CD4-positive, alpha-beta T cell (primary cell): ENCODE results near the gene CYB5B. TPM values are rescaled to one million over a fixed set of nuclear protein-coding genes. Genes with fewer than 3 reads are reported as not detected.

Experiments used
- ATAC-seq: fragments of 200-7000 bp; cut with Tn5 transposase; one replicate; pipeline ENCODE4 v1.10.0; 2022; ENCODE audit warnings: mild to moderate bottlenecking; ENCODE audit not compliant: poor library complexity
- CTCF ChIA-PET: fragments of 350-600 bp; sonication (Branson Sonifier 250); formaldehyde crosslinking; loops from one replicate; lab custom pipeline; 2021; ENCODE audit warnings: antibody characterized with exemption, inconsistent platforms; lab: Charles Lee
- POLR2A ChIA-PET: fragments of 350-600 bp; sonication (Branson Sonifier 250); formaldehyde crosslinking; loops from one replicate; lab custom pipeline; 2021; ENCODE audit warnings: antibody characterized with exemption, inconsistent platforms; lab: Charles Lee
- DNase-seq, 14 experiments: peaks; one replicate each; pipeline ENCODE4 v3.0.0-alpha.2; 2013 to 2020; ENCODE audit warnings: mixed read lengths in 2 of 14
- H3K27ac ChIP-seq, 2 donors: one replicate each; pipeline versions ENCODE4 v1.5.1 to v1.7.0; 2013; ENCODE audit warnings: low read length in 2 of 2, low read depth in 1 of 2, mild to moderate bottlenecking in 1 of 2
- H3K27me3 ChIP-seq, 2 experiments: 1 replicate in 1 of 2; 2 replicates in 1 of 2; pipeline versions ENCODE4 v1.6.1 to v1.7.0; 2013; ENCODE audit warnings: low read length in 2 of 2, control low read depth in 1 of 2, mild to moderate bottlenecking in 1 of 2, moderate library complexity in 1 of 2; ENCODE audit not compliant: insufficient read depth in 2 of 2, control insufficient read depth in 1 of 2
- H3K36me3 ChIP-seq: one replicate; pipeline ENCODE4 v1.6.1; 2013; ENCODE audit warnings: low read length, control low read depth; ENCODE audit not compliant: insufficient read depth
- H3K4me1 ChIP-seq: one replicate; pipeline ENCODE4 v1.6.1; 2013; ENCODE audit warnings: low read length, control low read depth; ENCODE audit not compliant: insufficient read depth
- H3K4me3 ChIP-seq: one replicate; pipeline ENCODE4 v1.5.1; 2013; ENCODE audit warnings: mild to moderate bottlenecking, low read length, moderate library complexity
- H3K9me3 ChIP-seq, 2 experiments: 1 replicate in 1 of 2; 2 replicates in 1 of 2; pipeline versions ENCODE4 v1.6.1 to v1.7.0; 2013; ENCODE audit warnings: low read length in 2 of 2, mild to moderate bottlenecking in 2 of 2, control low read depth in 1 of 2, moderate library complexity in 1 of 2; ENCODE audit not compliant: control insufficient read depth in 1 of 2, insufficient read depth in 1 of 2
- H3K27ac Mint-ChIP-seq: one replicate; pipeline ENCODE4 v1.8.0; 2020; ENCODE audit warnings: mixed read lengths
- H3K27me3 Mint-ChIP-seq: one replicate; pipeline ENCODE4 v1.8.0; 2021; ENCODE audit warnings: mixed read lengths
- H3K36me3 Mint-ChIP-seq: one replicate; pipeline ENCODE4 v1.8.0; 2021; ENCODE audit warnings: low read depth, mixed read lengths
- H3K4me1 Mint-ChIP-seq: one replicate; pipeline ENCODE4 v1.8.0; 2021; ENCODE audit warnings: low read depth, mixed read lengths
- H3K4me3 Mint-ChIP-seq: one replicate; pipeline ENCODE4 v1.8.0; 2020; ENCODE audit warnings: mild to moderate bottlenecking, mixed read lengths
- H3K9me3 Mint-ChIP-seq: one replicate; pipeline ENCODE4 v1.8.0; 2020; ENCODE audit warnings: mixed read lengths
- intact Hi-C, 2 experiments: fragments of 100-400 bp; cut with DNase I in 1 of 2; cut with micrococcal nuclease in 1 of 2; formaldehyde crosslinking; loops; one replicate each; pipeline versions ENCODE4 v1.15.1 to v1.9.0; 2023 to 2025; cut with DNase I, micrococcal nuclease
- polyA plus RNA-seq, 2 donors: library from polyadenylated mRNA; unstranded; fragments of 120-200 nt; gene quantifications; one replicate each; pipeline ENCODE4 v1.2.1, GENCODE V29; 2013
- total RNA-seq, 174 experiments: library from RNA in 2 of 174; stranded (reverse) in 2 of 174; gene quantifications; one replicate each; pipeline ENCODE4 v1.2.3 and lab custom pipeline; 2021 to 2026
- TF ChIP-seq, protein P1 (sequence below): fragments of 200-600 bp; IDR thresholded peaks from one replicate; pipeline ENCODE4 v1.8.0; 2022; ENCODE audit warnings: antibody characterized with exemption, mild to moderate bottlenecking

CYB5B gene, protein sequence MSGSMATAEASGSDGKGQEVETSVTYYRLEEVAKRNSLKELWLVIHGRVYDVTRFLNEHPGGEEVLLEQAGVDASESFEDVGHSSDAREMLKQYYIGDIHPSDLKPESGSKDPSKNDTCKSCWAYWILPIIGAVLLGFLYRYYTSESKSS
- total RNA-seq (10 to 100 TPM; 16.0 to 18.3 TPM), total RNA-seq (lab: John Stamatoyannopoulos, UW) (30.3 to 167 (median 62.7) reads per million in 172 experiments)
- polyA plus RNA-seq (2013, experiment 1 of 2), result 49.1 TPM
- polyA plus RNA-seq (2013, experiment 2 of 2), result 63.0 TPM

GRCh38 chr16:69424053-69424934 is at the start of gene CYB5B:
Gene CYB5B, plus strand, starts transcription at chr16:69424619. Its CDS starts 65 bp downstream, at chr16:69424684.
- intact Hi-C loops, result loop anchor here (1.0 to 10.0 kb wide), 5 partner anchors 21 to 331 kb away; partner anchors contain the start of genes NFAT5 (in 1 of the 2), NOB1 (in 1 of the 2) and TERF2 (in 1 of the 2)
- Histone ChIP-seq H3K4me1 (peaks cover 20% of the 10 kb centered on the region), H3K36me3 (peaks cover 21% of the 10 kb centered on the region), H3K27me3 (no peaks in the 10 kb centered on the region), H3K4me3 (peak within 1 kb of the TSS; percentile 96), H3K9me3 (no peaks in the 10 kb centered on the region), H3K27ac (peak within 1 kb of the TSS; percentile 58 to 84)
- H3K4me3 Mint-ChIP-seq, result peak within 1 kb of the TSS; percentile 92
- no peaks in the 10 kb centered on the region for H3K27me3 Mint-ChIP-seq
- ChIA-PET CTCF (interaction anchor here (1.9 kb wide), 1 partner anchor 28 kb away, joined by 8 read pairs; no protein-coding TSS in a partner anchor), POLR2A (interaction anchor here (0.6 to 2.0 kb wide), 9 partner anchors 11 to 339 kb away, joined by 3 to 21 read pairs (median 4); partner anchors contain the start of genes NOB1 and PDF)
- peak; percentile 90 for ATAC-seq
- H3K27ac Mint-ChIP-seq, result peak within 1 kb of the TSS; percentile 86
- H3K36me3 Mint-ChIP-seq, result peaks cover 38% of the 10 kb centered on the region
- H3K9me3 Mint-ChIP-seq, result peaks cover 5% of the 10 kb centered on the region
- TF ChIP-seq, protein P1, sequence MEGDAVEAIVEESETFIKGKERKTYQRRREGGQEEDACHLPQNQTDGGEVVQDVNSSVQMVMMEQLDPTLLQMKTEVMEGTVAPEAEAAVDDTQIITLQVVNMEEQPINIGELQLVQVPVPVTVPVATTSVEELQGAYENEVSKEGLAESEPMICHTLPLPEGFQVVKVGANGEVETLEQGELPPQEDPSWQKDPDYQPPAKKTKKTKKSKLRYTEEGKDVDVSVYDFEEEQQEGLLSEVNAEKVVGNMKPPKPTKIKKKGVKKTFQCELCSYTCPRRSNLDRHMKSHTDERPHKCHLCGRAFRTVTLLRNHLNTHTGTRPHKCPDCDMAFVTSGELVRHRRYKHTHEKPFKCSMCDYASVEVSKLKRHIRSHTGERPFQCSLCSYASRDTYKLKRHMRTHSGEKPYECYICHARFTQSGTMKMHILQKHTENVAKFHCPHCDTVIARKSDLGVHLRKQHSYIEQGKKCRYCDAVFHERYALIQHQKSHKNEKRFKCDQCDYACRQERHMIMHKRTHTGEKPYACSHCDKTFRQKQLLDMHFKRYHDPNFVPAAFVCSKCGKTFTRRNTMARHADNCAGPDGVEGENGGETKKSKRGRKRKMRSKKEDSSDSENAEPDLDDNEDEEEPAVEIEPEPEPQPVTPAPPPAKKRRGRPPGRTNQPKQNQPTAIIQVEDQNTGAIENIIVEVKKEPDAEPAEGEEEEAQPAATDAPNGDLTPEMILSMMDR, result no peak
- peaks cover 36% of the 10 kb centered on the region for H3K4me1 Mint-ChIP-seq
- DNase-seq, result peak; percentile 90 to 99 (median 96)

GRCh38 chr16:69376393-69377059 is 47.9 kb upstream of the CYB5B start:
- ChIA-PET CTCF (no interaction called here), POLR2A (no interaction called here)
- H3K9me3 ChIP-seq, result no peaks in the 10 kb centered on the region
- Mint-ChIP-seq H3K27me3 (no peaks in the 10 kb centered on the region), H3K36me3 (peaks cover 66% of the 10 kb centered on the region), H3K4me3 (no peak overlapping the region), H3K27ac (no peak overlapping the region), H3K9me3 (no peaks in the 10 kb centered on the region), H3K4me1 (peaks cover 16% of the 10 kb centered on the region)
- ATAC-seq (no peak), DNase-seq (no peak)
- peaks cover 42% of the 10 kb centered on the region for H3K36me3 ChIP-seq
- H3K27ac ChIP-seq, result no peak overlapping the region
- no peaks in the 10 kb centered on the region for H3K4me1 ChIP-seq
- no peak overlapping the region for H3K4me3 ChIP-seq
- TF ChIP-seq, protein P1, result no peak
- intact Hi-C loops, result no loop called here
- H3K27me3 ChIP-seq, result no peaks in the 10 kb centered on the region

GRCh38 chr16:69378036-69378435 is 46.4 kb upstream of the CYB5B start:
- intact Hi-C loops, result no loop called here
- H3K27me3 ChIP-seq, result no peaks in the 10 kb centered on the region
- DNase-seq (no peak), ATAC-seq (no peak)
- TF ChIP-seq, protein P1, result no peak
- no peak overlapping the region for H3K4me3 Mint-ChIP-seq
- no peak overlapping the region for H3K27ac Mint-ChIP-seq
- ChIA-PET CTCF (no interaction called here), POLR2A (no interaction called here)
- peaks cover 70% of the 10 kb centered on the region for H3K36me3 Mint-ChIP-seq
- peaks cover 26% of the 10 kb centered on the region for H3K4me1 Mint-ChIP-seq
- H3K4me3 ChIP-seq, result no peak overlapping the region
- peaks cover 43% of the 10 kb centered on the region for H3K36me3 ChIP-seq
- no peaks in the 10 kb centered on the region for H3K9me3 ChIP-seq
- H3K4me1 ChIP-seq, result no peaks in the 10 kb centered on the region
- H3K27ac ChIP-seq, result no peak overlapping the region
- H3K9me3 Mint-ChIP-seq, result no peaks in the 10 kb centered on the region
- no peaks in the 10 kb centered on the region for H3K27me3 Mint-ChIP-seq
